Astrocyte of the cerebellum (primary cell): ENCODE data around the gene C10orf105.

Source experiments
- DNase-seq: peaks from one replicate; pipeline ENCODE4 v3.0.0-alpha.2; 2011; ENCODE audit warnings: low read depth
- H3K4me3 ChIP-seq: 2 replicates; pipeline ENCODE4 v1.5.1; 2011; ENCODE audit warnings: mild to moderate bottlenecking, low read depth, low read length, moderate library complexity
- in situ Hi-C: cut with HindIII; loops from 2 replicates; pipeline ENCODE4 v1.10.0; 2017; ENCODE audit warnings: low sequenced_read_pairs
- TF ChIP-seq, protein P1 (sequence below): IDR thresholded peaks from 2 replicates; pipeline ENCODE4 v1.5.1; 2012; ENCODE audit warnings: low read length, low read depth, moderate library complexity, mild to moderate bottlenecking; ENCODE audit errors: missing control alignments

Gene C10orf105

DNA sequence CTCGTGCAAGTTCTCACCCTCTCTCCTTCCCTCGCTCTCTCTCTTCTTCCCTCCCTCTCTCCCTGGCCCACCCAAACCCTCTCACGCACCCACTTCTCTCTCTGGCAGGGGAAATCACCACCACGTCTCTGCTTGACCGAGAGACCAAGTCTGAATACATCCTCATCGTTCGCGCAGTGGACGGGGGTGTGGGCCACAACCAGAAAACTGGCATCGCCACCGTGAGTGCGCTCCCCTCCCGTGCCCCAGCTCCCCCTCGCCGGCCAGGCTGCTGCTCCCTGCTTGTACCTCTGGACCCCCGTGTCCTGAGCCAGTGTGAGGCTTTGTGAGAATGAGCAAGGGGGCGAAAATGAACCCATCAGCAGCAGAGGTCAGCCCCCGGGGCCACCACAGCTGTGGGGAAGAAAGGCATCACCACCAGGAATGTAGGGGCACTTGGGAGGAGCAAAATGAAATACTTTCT lies 25.5 kb downstream of the C10orf105 start:
- TF ChIP-seq, protein P1, sequence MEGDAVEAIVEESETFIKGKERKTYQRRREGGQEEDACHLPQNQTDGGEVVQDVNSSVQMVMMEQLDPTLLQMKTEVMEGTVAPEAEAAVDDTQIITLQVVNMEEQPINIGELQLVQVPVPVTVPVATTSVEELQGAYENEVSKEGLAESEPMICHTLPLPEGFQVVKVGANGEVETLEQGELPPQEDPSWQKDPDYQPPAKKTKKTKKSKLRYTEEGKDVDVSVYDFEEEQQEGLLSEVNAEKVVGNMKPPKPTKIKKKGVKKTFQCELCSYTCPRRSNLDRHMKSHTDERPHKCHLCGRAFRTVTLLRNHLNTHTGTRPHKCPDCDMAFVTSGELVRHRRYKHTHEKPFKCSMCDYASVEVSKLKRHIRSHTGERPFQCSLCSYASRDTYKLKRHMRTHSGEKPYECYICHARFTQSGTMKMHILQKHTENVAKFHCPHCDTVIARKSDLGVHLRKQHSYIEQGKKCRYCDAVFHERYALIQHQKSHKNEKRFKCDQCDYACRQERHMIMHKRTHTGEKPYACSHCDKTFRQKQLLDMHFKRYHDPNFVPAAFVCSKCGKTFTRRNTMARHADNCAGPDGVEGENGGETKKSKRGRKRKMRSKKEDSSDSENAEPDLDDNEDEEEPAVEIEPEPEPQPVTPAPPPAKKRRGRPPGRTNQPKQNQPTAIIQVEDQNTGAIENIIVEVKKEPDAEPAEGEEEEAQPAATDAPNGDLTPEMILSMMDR = no peak
- DNase-seq = no peak
- no peak overlapping the region for H3K4me3 ChIP-seq
- in situ Hi-C loops = no loop called here

DNA sequence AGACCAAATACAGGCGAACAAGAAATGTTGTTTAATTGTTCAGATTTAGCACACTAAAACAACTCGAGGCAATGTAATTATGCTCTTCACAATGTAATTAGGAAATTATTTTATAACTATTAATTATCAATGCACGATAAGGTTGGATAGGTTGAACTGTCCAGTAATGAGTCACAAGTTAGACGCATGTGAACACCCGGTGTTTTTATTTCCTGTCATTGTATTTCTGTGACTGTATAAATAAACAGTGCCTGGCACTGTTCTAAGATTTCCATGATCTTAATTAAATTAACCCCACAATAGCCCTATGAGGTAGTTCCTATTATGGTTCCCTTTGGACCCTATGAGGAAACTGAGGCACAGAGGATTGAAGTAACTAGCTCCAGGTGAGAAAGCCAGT lies 26.2 kb downstream of the C10orf105 start:
- no peak for DNase-seq
- H3K4me3 ChIP-seq = no peak overlapping the region
- TF ChIP-seq, protein P1 = no peak
- in situ Hi-C loops = no loop called here

DNA sequence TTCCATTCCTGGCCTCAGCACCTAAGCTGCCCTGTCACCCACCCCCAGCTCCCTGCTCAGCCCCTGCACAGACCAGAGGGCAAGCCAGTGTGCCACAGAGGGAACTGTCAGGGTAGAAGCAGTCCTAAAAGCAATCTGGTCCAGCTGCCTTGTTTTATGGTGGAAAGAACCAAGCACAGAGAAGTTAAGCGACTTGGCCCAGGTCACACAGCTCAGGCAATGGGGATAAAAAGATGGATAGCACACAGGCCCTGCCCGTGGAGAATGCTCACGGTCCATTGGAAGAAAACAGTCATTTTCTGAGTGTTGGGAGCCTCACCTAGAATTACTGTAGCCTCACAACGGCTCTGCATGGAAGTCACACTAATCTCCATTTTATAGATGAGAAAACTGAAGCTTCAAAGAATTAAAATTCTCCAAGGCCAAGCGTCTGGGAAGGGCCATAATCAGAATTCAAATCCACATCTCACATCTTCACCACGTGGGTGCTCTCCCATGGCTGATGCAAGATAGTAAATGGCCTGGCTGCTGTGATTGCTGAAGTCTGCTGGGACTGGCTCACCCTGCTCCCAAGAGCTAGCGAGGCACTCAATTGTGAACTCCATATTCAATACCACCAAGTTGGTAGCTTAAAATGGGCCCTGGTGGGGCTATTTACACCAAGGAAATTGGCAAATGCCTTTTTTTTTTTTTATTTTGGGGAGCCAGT lies 26.8 kb downstream of the C10orf105 start:
- DNase-seq = no peak
- TF ChIP-seq, protein P1 = no peak
- in situ Hi-C loops = no loop called here
- no peak overlapping the region for H3K4me3 ChIP-seq

DNA sequence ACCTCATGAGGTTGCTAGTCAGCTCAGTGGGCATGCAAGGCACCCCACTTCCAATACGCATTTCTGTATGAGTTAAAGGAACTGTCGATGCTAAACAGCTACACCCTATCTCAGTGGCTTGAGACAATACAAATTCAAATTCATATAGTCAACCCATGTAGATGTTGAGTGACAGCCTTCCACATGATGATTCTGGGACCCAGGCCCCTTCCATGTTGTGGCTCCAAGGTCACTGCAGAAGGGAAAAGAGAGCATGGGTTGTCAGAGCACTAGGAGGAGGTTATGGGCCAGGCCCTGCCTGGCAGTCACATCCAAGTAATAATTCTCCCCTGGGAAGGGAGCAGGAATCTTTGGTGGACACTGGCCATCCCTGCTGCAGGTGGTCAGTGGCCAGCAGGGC lies 28.2 kb downstream of the C10orf105 start:
- no peak overlapping the region for H3K4me3 ChIP-seq

DNA sequence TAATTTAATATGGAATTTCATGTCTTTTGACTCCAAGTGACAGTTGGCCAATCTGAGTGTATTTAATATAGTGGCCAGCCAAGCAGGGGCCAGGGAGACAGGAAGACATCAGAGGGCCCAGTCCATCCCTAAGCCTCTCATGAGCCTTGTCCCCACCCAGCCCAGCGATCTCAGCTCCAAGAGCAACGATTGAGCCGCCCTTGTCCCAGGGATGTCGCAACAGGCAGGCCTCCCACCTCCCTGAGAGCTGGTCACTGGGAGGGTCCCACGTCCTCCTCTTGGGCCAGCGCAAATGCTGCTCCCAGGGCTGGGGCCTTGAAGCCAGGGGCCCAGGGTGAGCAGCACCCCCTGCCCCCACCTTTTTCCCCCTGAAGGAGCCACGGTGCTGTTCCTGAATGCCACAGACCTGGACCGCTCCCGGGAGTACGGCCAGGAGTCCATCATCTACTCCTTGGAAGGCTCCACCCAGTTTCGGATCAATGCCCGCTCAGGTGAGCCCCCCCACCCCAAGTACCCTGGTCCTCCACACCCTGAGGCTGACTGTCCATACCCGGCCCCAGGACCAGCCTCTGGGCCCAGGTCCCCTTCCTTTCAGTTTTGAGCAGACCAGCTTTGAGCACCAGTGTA lies 29.4 kb downstream of the C10orf105 start:
- H3K4me3 ChIP-seq = no peak overlapping the region
- no peak for DNase-seq
- in situ Hi-C loops = no loop called here
- TF ChIP-seq, protein P1 = no peak

More for the DNA sequence above, 28.2 kb downstream of the C10orf105 start:
- no peak for DNase-seq
- TF ChIP-seq, protein P1 = no peak
- in situ Hi-C loops = no loop called here

DNA sequence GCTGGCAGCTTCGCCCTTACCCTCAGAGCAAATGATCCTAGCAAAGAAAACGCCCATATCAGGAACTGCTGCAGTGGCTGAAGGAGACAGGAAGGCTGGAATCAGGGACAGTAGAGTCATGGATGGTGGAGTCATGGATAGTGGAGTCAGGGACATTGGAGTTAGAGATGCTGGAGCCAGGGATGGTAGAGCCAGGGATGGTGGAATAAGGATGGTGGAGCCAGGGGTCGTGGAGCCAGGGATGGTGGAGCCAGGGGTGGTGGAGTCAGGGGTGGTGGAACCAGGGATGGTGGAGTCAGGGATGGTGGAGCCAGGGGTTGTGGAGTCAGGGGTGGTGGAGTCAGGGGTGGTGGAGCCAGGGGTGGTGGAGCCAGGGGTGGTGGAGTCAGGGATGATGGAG lies 31.3 kb downstream of the C10orf105 start:
- DNase-seq = no peak
- H3K4me3 ChIP-seq = no peak overlapping the region
- TF ChIP-seq, protein P1 = no peak
- in situ Hi-C loops = no loop called here
